HEK293 (cell line): ENCODE measurements around the gene KDM6A.

ENCODE experiments used
- REST ChIP-seq: fragments of 450-650 bp; formaldehyde crosslinking; IDR thresholded peaks from 2 replicates; pipeline ENCODE4 v1.5.1; 2016; ENCODE audit warnings: missing biosample characterization, missing genetic modification characterization
- ZBTB6 ChIP-seq: fragments of 450-650 bp; formaldehyde crosslinking; IDR thresholded peaks from 2 replicates; pipeline ENCODE4 v1.5.1; 2017; ENCODE audit warnings: missing biosample characterization, missing genetic modification characterization
- ZEB2 ChIP-seq: fragments of 450-650 bp; formaldehyde crosslinking; IDR thresholded peaks from 2 replicates; pipeline ENCODE4 v1.5.1; 2016; ENCODE audit warnings: missing biosample characterization, missing genetic modification characterization
- ZNF138 ChIP-seq: fragments of 450-650 bp; formaldehyde crosslinking; IDR thresholded peaks from 2 replicates; pipeline ENCODE4 v1.5.1; 2016; ENCODE audit warnings: missing biosample characterization, missing genetic modification characterization, borderline replicate concordance
- ZNF701 ChIP-seq: fragments of 450-650 bp; formaldehyde crosslinking; IDR thresholded peaks from 2 replicates; pipeline ENCODE4 v1.5.1; 2016; ENCODE audit warnings: missing biosample characterization, missing genetic modification characterization
- ZNF776 ChIP-seq: fragments of 450-650 bp; formaldehyde crosslinking; IDR thresholded peaks from 2 replicates; pipeline ENCODE4 v1.5.0; 2017; ENCODE audit warnings: missing biosample characterization, missing genetic modification characterization, borderline replicate concordance
- TF ChIP-seq, protein P1 (sequence below): fragments of 450-650 bp; formaldehyde crosslinking; IDR thresholded peaks from 2 replicates; pipeline ENCODE4 v1.5.1; 2016; ENCODE audit warnings: missing biosample characterization, missing genetic modification characterization
- TF ChIP-seq, protein P2 (sequence below): fragments of 450-650 bp; formaldehyde crosslinking; IDR thresholded peaks from 2 replicates; pipeline ENCODE4 v1.5.1; 2016; ENCODE audit warnings: missing biosample characterization, missing genetic modification characterization
- TF ChIP-seq, protein P3 (sequence below): fragments of 450-650 bp; formaldehyde crosslinking; IDR thresholded peaks from 2 replicates; pipeline ENCODE4 v1.5.1; 2016; ENCODE audit warnings: missing biosample characterization, missing genetic modification characterization

DNA sequence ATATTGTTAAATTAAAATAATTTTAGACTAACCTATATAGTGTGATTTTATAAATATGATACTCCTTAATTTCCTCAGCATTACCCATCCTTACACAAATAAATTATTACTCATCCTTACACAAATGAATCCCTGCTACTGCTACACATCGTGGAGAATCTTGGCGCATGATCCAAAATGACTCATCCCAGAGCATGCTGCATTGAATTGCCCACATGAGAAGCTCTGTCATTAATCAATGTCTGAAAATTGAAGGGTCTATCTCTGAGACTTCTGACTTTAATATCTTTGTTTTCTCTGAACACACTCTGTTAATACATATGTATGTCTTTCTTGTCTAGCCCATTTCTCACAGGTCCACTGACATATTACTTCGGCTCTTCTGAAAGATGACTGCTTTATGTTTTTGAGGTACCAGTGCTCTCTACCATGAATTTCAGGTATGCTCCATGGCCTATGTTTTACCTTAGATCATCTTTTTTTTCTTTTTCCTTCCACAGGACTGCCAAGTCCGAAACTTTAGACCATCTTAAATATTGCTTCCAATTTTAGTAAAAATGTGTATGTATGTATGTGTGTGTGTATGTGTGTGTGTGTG, 44.9 kb upstream of the KDM6A start:
- TF ChIP-seq, protein P1, sequence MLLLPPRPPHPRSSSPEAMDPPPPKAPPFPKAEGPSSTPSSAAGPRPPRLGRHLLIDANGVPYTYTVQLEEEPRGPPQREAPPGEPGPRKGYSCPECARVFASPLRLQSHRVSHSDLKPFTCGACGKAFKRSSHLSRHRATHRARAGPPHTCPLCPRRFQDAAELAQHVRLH (tag by site-specific recombination) = no peak
- TF ChIP-seq ZEB2 (0 out of 2 replicates have a peak, but pooled peaks have one; percentile 61), ZNF776 (no peak), ZNF701 (tag by site-specific recombination) (no peak), REST (no peak), ZBTB6 (tag by site-specific recombination) (no peak), ZNF138 (no peak)
- TF ChIP-seq, protein P2, sequence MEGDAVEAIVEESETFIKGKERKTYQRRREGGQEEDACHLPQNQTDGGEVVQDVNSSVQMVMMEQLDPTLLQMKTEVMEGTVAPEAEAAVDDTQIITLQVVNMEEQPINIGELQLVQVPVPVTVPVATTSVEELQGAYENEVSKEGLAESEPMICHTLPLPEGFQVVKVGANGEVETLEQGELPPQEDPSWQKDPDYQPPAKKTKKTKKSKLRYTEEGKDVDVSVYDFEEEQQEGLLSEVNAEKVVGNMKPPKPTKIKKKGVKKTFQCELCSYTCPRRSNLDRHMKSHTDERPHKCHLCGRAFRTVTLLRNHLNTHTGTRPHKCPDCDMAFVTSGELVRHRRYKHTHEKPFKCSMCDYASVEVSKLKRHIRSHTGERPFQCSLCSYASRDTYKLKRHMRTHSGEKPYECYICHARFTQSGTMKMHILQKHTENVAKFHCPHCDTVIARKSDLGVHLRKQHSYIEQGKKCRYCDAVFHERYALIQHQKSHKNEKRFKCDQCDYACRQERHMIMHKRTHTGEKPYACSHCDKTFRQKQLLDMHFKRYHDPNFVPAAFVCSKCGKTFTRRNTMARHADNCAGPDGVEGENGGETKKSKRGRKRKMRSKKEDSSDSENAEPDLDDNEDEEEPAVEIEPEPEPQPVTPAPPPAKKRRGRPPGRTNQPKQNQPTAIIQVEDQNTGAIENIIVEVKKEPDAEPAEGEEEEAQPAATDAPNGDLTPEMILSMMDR = no peak
- TF ChIP-seq, protein P3, sequence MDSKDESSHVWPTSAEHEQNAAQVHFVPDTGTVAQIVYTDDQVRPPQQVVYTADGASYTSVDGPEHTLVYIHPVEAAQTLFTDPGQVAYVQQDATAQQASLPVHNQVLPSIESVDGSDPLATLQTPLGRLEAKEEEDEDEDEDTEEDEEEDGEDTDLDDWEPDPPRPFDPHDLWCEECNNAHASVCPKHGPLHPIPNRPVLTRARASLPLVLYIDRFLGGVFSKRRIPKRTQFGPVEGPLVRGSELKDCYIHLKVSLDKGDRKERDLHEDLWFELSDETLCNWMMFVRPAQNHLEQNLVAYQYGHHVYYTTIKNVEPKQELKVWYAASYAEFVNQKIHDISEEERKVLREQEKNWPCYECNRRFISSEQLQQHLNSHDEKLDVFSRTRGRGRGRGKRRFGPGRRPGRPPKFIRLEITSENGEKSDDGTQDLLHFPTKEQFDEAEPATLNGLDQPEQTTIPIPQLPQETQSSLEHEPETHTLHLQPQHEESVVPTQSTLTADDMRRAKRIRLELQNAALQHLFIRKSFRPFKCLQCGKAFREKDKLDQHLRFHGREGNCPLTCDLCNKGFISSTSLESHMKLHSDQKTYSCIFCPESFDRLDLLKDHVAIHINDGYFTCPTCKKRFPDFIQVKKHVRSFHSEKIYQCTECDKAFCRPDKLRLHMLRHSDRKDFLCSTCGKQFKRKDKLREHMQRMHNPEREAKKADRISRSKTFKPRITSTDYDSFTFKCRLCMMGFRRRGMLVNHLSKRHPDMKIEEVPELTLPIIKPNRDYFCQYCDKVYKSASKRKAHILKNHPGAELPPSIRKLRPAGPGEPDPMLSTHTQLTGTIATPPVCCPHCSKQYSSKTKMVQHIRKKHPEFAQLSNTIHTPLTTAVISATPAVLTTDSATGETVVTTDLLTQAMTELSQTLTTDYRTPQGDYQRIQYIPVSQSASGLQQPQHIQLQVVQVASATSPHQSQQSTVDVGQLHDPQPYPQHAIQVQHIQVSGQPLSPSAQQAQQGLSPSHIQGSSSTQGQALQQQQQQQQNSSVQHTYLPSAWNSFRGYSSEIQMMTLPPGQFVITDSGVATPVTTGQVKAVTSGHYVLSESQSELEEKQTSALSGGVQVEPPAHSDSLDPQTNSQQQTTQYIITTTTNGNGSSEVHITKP (tag by site-specific recombination) = no peak
